HG02763 (cell line): ENCODE measurements around the gene GTF2A1.

ENCODE experiments used
- ATAC-seq: cut with Tn5 transposase; IDR thresholded peaks from one replicate; pipeline ENCODE4 v1.9.1; 2021; ENCODE audit warnings: mild to moderate bottlenecking, moderate library complexity; ENCODE audit not compliant: unreplicated experiment

Gene GTF2A1

DNA sequence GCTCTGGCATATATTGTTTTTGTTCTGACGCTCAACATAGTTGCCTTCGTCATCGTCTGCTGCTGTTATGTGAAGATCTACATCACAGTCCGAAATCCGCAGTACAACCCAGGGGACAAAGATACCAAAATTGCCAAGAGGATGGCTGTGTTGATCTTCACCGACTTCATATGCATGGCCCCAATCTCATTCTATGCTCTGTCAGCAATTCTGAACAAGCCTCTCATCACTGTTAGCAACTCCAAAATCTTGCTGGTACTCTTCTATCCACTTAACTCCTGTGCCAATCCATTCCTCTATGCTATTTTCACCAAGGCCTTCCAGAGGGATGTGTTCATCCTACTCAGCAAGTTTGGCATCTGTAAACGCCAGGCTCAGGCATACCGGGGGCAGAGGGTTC lies 77.0 kb downstream of the GTF2A1 start:
- ATAC-seq, result no peak

DNA sequence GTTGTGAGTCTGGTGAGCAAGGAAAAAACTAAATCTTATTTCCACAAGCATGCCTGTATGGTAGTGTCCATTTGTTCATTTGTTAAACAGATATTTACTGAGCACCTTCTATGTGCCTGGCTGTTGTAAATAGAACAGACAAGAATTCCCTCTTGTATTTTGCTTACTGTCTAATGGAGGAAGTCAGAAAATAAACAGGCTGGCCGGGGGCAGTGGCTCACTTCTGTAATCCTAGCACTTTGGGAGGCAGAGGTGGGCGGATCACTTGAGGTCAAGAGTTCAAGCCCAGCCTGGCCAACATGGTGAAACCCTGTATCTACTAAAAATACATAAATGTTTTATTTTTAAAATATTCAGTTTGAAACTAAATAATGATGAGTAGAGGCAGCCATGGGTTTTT lies 79.3 kb downstream of the GTF2A1 start:
- no peak for ATAC-seq

DNA sequence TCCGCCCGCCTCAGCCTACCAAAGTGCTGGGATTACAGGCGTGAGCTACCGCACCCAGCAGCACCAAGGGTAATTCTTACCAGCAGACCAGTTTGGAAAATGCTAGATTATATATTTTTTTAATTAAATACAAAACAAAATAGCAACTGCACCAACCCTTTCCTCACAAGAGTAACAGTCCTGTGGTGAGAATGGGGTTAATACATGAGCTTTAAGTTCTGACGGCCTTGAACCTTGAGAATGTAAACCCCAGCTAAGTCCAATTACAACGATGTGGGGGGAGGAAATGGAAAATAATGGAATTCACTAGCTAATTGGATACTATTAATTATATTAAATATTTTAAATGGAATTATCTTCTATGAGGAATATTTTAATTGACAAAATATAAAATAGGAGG lies 82.3 kb downstream of the GTF2A1 start:
- ATAC-seq, result no peak

DNA sequence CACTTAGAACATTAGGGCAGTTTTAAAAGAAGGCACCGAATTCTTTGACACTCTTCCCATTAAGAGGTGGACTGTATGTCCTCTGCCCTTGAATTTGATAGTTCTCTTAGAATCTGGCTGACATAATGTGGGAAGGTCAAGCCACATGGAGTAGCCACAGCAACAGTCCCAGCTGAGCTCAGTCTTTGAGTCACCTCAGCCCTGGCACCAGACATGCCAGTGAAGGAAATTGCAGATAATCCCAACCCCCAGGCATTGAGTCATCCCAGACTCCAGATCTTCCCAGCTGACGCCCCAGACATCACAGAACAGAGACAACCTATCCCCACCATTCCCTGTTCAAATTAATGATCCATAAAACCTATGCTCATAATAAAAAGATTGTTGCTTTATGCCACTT lies 83.4 kb downstream of the GTF2A1 start:
- no peak for ATAC-seq

DNA sequence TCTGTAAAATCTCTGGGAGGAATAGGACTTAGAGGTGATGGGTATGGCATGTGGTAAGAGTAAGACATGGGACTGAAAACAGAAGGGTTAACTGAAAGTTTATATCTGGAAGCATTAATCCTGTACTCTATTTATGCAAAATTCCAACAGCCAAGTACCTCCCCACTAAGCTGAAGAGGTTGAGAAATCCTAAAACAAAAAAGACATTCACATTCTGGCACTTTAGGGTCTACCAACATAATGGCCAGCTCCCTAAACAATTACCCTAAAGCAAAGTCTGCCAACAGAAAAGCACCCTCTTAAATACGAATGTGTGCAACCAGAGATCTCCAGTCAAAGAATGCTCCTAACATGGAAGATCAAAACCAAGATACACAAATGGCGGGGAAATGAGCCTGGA lies 87.4 kb downstream of the GTF2A1 start:
- no peak for ATAC-seq

DNA sequence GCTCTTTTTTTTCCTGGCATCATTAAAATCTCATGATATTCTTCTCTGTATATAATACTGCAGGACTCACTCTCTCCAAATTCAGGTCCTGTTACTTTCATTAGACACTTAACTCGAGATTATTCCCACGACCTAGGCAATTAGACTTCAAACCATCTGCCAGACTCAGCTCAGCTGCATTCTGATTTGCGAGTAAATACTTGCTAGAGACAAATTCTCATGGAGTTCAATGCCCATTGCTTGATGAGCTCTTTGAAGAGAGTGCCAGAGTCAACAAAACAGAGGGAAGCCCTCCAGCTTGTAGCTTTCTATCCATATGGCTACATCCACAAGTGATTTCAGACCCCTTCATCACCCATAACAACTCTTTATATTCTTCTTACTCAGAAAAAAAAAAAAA lies 88.3 kb downstream of the GTF2A1 start:
- no peak for ATAC-seq

DNA sequence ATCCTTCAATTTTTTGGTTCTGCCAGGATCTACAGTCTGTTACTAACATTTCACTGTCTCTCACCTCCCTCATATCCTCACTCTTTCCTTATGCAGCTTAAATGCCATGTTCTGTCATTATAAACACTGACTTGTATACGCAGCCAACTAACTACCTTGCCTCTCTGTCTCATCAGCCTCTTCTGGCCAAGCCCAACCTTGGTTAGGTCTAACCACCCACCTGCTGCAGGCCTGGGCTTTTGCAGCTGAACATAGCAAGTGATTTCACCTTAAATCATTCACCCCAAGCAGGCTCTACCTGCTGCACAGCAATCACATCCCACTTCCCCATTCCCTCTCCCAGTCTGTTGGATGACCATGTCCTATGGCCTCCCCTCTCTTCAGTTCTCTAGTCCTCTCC lies 91.5 kb downstream of the GTF2A1 start:
- ATAC-seq, result no peak

DNA sequence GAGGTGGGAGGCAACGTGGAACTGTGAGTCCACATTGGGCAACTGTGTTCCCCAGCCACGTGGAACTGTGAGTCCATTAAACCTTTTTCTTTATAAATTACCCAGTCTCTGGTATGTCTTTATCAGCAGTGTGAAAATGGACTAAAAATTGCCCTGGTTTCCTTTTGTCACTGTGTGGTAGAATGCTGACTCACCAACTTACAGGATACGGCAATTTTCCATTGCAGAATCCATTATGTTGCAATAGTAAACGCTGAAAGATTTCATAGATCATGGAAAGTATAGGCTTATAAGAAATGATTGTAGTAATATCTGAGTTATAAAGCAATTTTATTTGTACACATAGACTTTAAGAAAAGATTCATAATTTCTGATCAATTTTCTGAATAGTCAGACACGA lies 93.0 kb downstream of the GTF2A1 start:
- no peak for ATAC-seq

DNA sequence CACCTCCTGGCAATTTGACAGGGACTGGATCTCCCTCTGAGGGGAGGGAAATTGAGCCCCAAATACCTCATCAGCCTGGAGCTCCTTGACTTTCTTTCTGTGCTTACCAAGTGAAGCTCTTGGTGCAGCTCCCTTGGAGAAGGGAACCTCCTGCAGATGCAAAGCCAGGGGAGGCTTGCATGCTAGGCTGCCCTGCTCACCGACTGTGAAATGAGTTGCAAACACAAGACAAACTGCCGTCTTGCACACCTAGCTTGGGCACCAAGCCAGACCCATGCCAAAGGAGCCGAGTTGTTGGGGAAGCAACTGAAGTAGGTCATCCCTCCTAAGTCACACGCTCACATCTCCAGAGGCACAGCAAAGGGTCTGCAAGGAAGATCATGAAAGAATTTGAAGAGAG lies 95.2 kb downstream of the GTF2A1 start:
- no peak for ATAC-seq
